H9 (cell line): ENCODE data around the gene SDF2. TPM values are rescaled to one million over a fixed set of nuclear protein-coding genes. Genes with fewer than 3 reads are reported as not detected.

Experiments used
- DNase-seq: peaks from one replicate; pipeline ENCODE4 v3.0.0-alpha.2; 2017
- H2AFZ ChIP-seq: one replicate; pipeline ENCODE4 v1.6.1; 2013; ENCODE audit warnings: mild to moderate bottlenecking, low read length, control low read depth, moderate library complexity
- H2AK5ac ChIP-seq: 2 replicates; pipeline ENCODE4 v1.6.1; 2013; ENCODE audit warnings: low read length, control low read depth, mixed read lengths; ENCODE audit not compliant: insufficient read length
- H2BK120ac ChIP-seq: one replicate; pipeline ENCODE4 v1.6.1; 2013; ENCODE audit warnings: low read depth, mild to moderate bottlenecking, low read length, control low read depth, inconsistent platforms; ENCODE audit not compliant: poor library complexity, severe bottlenecking
- H2BK12ac ChIP-seq: 2 replicates; pipeline ENCODE4 v1.6.1; 2013; ENCODE audit warnings: low read length, control low read depth, mixed read lengths, low read depth; ENCODE audit not compliant: insufficient read length
- H2BK15ac ChIP-seq: 2 replicates; pipeline ENCODE4 v1.6.1; 2013; ENCODE audit warnings: low read depth, low read length, control low read depth
- H2BK20ac ChIP-seq: one replicate; pipeline ENCODE4 v1.6.1; 2013; ENCODE audit warnings: low read depth, mild to moderate bottlenecking, low read length, control low read depth, inconsistent platforms; ENCODE audit not compliant: poor library complexity, severe bottlenecking
- H2BK5ac ChIP-seq: 2 replicates; pipeline ENCODE4 v1.6.1; 2013; ENCODE audit warnings: low read length, control low read depth, mixed read lengths; ENCODE audit not compliant: insufficient read length
- H3K14ac ChIP-seq: 2 replicates; pipeline ENCODE4 v1.6.1; 2013; ENCODE audit warnings: low read length, control low read depth; ENCODE audit not compliant: insufficient read depth
- H3K18ac ChIP-seq: 2 replicates; pipeline ENCODE4 v1.6.1; 2013; ENCODE audit warnings: low read depth, mild to moderate bottlenecking, mixed read lengths, low read length, control low read depth; ENCODE audit not compliant: insufficient read length
- H3K23ac ChIP-seq: 2 replicates; pipeline ENCODE4 v1.6.1; 2013; ENCODE audit warnings: low read length, control low read depth, mixed read lengths, low read depth; ENCODE audit not compliant: insufficient read length
- H3K23me2 ChIP-seq: 2 replicates; pipeline ENCODE4 v1.6.1; 2013; ENCODE audit warnings: low read depth, mild to moderate bottlenecking, mixed read lengths, low read length, control low read depth; ENCODE audit not compliant: insufficient read length, poor library complexity, severe bottlenecking
- H3K27ac ChIP-seq: 2 replicates; pipeline ENCODE4 v1.5.1; 2013; ENCODE audit warnings: low read length, control low read depth, mixed read lengths, low read depth; ENCODE audit not compliant: insufficient read length
- H3K27me3 ChIP-seq: 2 replicates; pipeline ENCODE4 v1.6.1; 2013; ENCODE audit warnings: low read length, control low read depth, inconsistent platforms; ENCODE audit not compliant: insufficient read depth
- H3K4ac ChIP-seq: 2 replicates; pipeline ENCODE4 v1.6.1; 2013; ENCODE audit warnings: low read depth, mild to moderate bottlenecking, control low read depth, inconsistent platforms, low read length, moderate library complexity
- H3K4me1 ChIP-seq: 2 replicates; pipeline ENCODE4 v1.6.1; 2013; ENCODE audit warnings: low read length, control low read depth, inconsistent platforms; ENCODE audit not compliant: insufficient read depth
- H3K4me2 ChIP-seq: 2 replicates; pipeline ENCODE4 v1.6.1; 2013; ENCODE audit warnings: low read length, control low read depth, mixed read lengths; ENCODE audit not compliant: insufficient read length, insufficient read depth
- H3K56ac ChIP-seq: 2 replicates; pipeline ENCODE4 v1.6.1; 2013; ENCODE audit warnings: low read depth, mild to moderate bottlenecking, mixed read lengths, low read length, control low read depth; ENCODE audit not compliant: insufficient read length
- H3K79me1 ChIP-seq: 2 replicates; pipeline ENCODE4 v1.6.1; 2013; ENCODE audit warnings: low read depth, mild to moderate bottlenecking, moderate library complexity, low read length, control low read depth, inconsistent platforms; ENCODE audit not compliant: insufficient read depth, poor library complexity, severe bottlenecking
- H3K79me2 ChIP-seq: 2 replicates; pipeline ENCODE4 v1.6.1; 2013; ENCODE audit warnings: low read length, control low read depth, inconsistent platforms; ENCODE audit not compliant: insufficient read depth
- H3K9ac ChIP-seq: 2 replicates; pipeline ENCODE4 v1.6.1; 2013; ENCODE audit warnings: low read length, control low read depth, mixed read lengths; ENCODE audit not compliant: insufficient read length; ENCODE audit errors: extremely low read depth
- H3K9me3 ChIP-seq: one replicate; pipeline ENCODE4 v1.6.1; 2013; ENCODE audit warnings: low read depth, low read length, inconsistent platforms; ENCODE audit not compliant: control insufficient read depth
- H3T11ph ChIP-seq: one replicate; pipeline ENCODE4 v1.6.1; 2013; ENCODE audit warnings: mild to moderate bottlenecking, low read length, control low read depth, inconsistent platforms
- H4K20me1 ChIP-seq: one replicate; pipeline ENCODE4 v1.6.1; 2013; ENCODE audit not compliant: control insufficient read depth, insufficient read length, insufficient read depth
- H4K5ac ChIP-seq: 2 replicates; pipeline ENCODE4 v1.6.1; 2013; ENCODE audit warnings: low read depth, mild to moderate bottlenecking, mixed read lengths, low read length, control low read depth; ENCODE audit not compliant: insufficient read length
- H4K8ac ChIP-seq: replicated peaks from 2 replicates; pipeline ENCODE4 v1.6.1; 2013; ENCODE audit warnings: low read length, control low read depth, mixed read lengths, low read depth; ENCODE audit not compliant: insufficient read length
- H4K91ac ChIP-seq: 2 replicates; pipeline ENCODE4 v1.6.1; 2013; ENCODE audit warnings: low read depth, mild to moderate bottlenecking, moderate library complexity, mixed read lengths, low read length, control low read depth; ENCODE audit not compliant: insufficient read length
- H3K27ac Mint-ChIP-seq, 3 experiments: 2 replicates in 2 of 3; 3 replicates in 1 of 3; pipeline ENCODE4 v1.8.0; 2020 to 2021; ENCODE audit warnings: mixed read lengths in 3 of 3, mild to moderate bottlenecking in 1 of 3, moderate library complexity in 1 of 3
- H3K27me3 Mint-ChIP-seq: 2 replicates; pipeline ENCODE4 v1.8.0; 2021; ENCODE audit warnings: low read depth, mild to moderate bottlenecking, moderate library complexity, mixed read lengths
- H3K36me3 Mint-ChIP-seq, 3 experiments: 2 replicates in 2 of 3; 3 replicates in 1 of 3; pipeline ENCODE4 v1.8.0; 2020 to 2021; ENCODE audit warnings: low read depth in 3 of 3, mixed read lengths in 3 of 3; ENCODE audit not compliant: insufficient read depth in 1 of 3
- H3K4me1 Mint-ChIP-seq, 2 experiments: 2 replicates each; pipeline ENCODE4 v1.8.0; 2020; ENCODE audit warnings: mixed read lengths in 2 of 2
- H3K4me3 Mint-ChIP-seq, 2 experiments: 2 replicates in 1 of 2; 3 replicates in 1 of 2; pipeline ENCODE4 v1.8.0; 2020 to 2021; ENCODE audit warnings: mild to moderate bottlenecking in 2 of 2, mixed read lengths in 2 of 2, moderate library complexity in 1 of 2
- H3K9me3 Mint-ChIP-seq, 2 experiments: 2 replicates in 1 of 2; 3 replicates in 1 of 2; pipeline ENCODE4 v1.8.0; 2020; ENCODE audit warnings: mild to moderate bottlenecking in 2 of 2, mixed read lengths in 2 of 2, moderate library complexity in 1 of 2
- WGBS: extraction: QIAGEN DNeasy Blood & Tissue Kit; methylation state at CpG from one replicate; pipeline ENCODE4 v1.1.7; 2013; ENCODE audit warnings: missing lambda C conversion rate, low lambda C conversion rate, mixed read lengths; ENCODE audit not compliant: insufficient read length; ENCODE audit errors: extremely low coverage; 5-methylcytosine and 5-hydroxymethylcytosine counted together
- total RNA-seq: library from RNA; stranded (reverse); gene quantifications from 2 replicates; pipeline ENCODE4 v1.2.1, GENCODE V29; 2021
- TF ChIP-seq, protein P1 (sequence below): fragments of 200-600 bp; sonication (generic); conservative IDR thresholded peaks from 3 replicates; pipeline ENCODE4 v1.8.0; 2021; ENCODE audit warnings: antibody characterized with exemption, mild to moderate bottlenecking

The SDF2 gene
- total RNA-seq, 1 experiment from 2014 or later: 40.2 TPM

DNA sequence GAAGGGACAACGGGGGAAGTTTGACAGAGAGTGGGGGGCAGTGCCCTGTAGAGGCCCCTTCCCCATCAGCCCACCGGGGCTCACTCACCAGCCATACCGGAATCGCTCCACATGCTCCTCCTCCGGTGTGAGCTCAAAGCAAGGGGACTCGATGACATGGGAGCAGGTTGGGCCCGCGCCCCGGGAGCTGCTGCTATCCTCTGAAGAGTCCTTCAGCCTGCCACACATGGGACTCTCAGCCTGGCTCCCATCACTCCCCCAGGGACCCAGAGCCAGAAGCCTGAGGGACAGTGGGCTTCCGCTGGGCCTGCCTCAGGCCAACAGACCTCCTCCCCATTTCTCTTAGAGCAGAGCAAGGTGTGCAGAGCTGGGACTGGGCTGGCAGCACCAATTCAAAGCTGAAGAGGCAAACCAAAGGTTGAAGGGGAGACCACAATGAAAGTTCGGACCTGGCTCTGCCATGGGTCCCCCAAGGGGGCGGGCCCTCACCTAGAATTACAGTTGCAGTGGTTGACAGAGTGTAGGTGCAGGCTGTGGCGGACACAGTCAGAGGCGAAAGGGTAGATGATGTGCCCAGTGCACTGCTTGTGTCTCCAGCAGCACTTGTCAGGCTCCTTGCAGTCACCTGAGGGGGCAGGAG is 42.6 kb upstream of the SDF2 start:
- no peaks in the 10 kb centered on the region for H3K9me3 ChIP-seq
- peaks cover 4% of the 10 kb centered on the region for H4K20me1 ChIP-seq
- no CpG with 5 or more reads among the region's 14 CpGs for WGBS
- no peak overlapping the region for H2BK15ac ChIP-seq
- no peaks in the 10 kb centered on the region for H3K79me1 ChIP-seq
- TF ChIP-seq, protein P1, sequence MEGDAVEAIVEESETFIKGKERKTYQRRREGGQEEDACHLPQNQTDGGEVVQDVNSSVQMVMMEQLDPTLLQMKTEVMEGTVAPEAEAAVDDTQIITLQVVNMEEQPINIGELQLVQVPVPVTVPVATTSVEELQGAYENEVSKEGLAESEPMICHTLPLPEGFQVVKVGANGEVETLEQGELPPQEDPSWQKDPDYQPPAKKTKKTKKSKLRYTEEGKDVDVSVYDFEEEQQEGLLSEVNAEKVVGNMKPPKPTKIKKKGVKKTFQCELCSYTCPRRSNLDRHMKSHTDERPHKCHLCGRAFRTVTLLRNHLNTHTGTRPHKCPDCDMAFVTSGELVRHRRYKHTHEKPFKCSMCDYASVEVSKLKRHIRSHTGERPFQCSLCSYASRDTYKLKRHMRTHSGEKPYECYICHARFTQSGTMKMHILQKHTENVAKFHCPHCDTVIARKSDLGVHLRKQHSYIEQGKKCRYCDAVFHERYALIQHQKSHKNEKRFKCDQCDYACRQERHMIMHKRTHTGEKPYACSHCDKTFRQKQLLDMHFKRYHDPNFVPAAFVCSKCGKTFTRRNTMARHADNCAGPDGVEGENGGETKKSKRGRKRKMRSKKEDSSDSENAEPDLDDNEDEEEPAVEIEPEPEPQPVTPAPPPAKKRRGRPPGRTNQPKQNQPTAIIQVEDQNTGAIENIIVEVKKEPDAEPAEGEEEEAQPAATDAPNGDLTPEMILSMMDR: no peak
- no peaks in the 10 kb centered on the region for H3K27me3 ChIP-seq
- Mint-ChIP-seq H3K27me3 (no peaks in the 10 kb centered on the region), H3K4me1 (peaks cover 34 to 41% of the 10 kb centered on the region in 2 experiments), H3K4me3 (peak overlapping the region in 1 of 2 experiments; percentile 40; a peak in 1 of 5 replicates), H3K9me3 (no peaks in the 10 kb centered on the region), H3K36me3 (peaks cover 30 to 66% (median 55%) of the 10 kb centered on the region in 3 experiments; a peak in 6 of 7 replicates), H3K27ac (peak overlapping the region in 2 of 3 experiments; percentile 13 to 57; a peak in 3 of 7 replicates)
- no peak overlapping the region for H2BK12ac ChIP-seq
- no peak overlapping the region for H3K27ac ChIP-seq
- H3K79me2 ChIP-seq: no peaks in the 10 kb centered on the region
- no peak overlapping the region for H2AK5ac ChIP-seq
- no peak overlapping the region for H4K91ac ChIP-seq
- no peak overlapping the region for H3K18ac ChIP-seq
- no peak overlapping the region for H2BK120ac ChIP-seq
- no peak for DNase-seq
- H3T11ph ChIP-seq: no peak overlapping the region
- no peak overlapping the region for H3K14ac ChIP-seq
- no peaks in the 10 kb centered on the region for H3K23me2 ChIP-seq
- no peak overlapping the region for H3K23ac ChIP-seq
- no peak overlapping the region for H2AFZ ChIP-seq
- no peak overlapping the region for H3K9ac ChIP-seq
- H3K4ac ChIP-seq: no peak overlapping the region
- no peak overlapping the region for H3K4me2 ChIP-seq
- no peak overlapping the region for H2BK20ac ChIP-seq
- H4K8ac ChIP-seq: no peak overlapping the region
- no peak overlapping the region for H3K56ac ChIP-seq
- no peak overlapping the region for H2BK5ac ChIP-seq
- H4K5ac ChIP-seq: no peak overlapping the region
- H3K4me1 ChIP-seq: no peaks in the 10 kb centered on the region
